HEK293 (cell line): ENCODE data around the gene PRKAB2.

Experiments
- ATF2 ChIP-seq: fragments of 450-650 bp; formaldehyde crosslinking; IDR thresholded peaks from 2 replicates; pipeline ENCODE4 v1.5.1; 2016; ENCODE audit warnings: missing biosample characterization, missing genetic modification characterization, low read depth
- KLF8 ChIP-seq: fragments of 450-650 bp; formaldehyde crosslinking; IDR thresholded peaks from 2 replicates; pipeline ENCODE4 v1.5.1; 2016; ENCODE audit warnings: missing biosample characterization, missing genetic modification characterization
- SALL2 ChIP-seq: fragments of 450-650 bp; formaldehyde crosslinking; IDR thresholded peaks from 2 replicates; pipeline ENCODE4 v1.5.0; 2017; ENCODE audit warnings: missing biosample characterization, mild to moderate bottlenecking, missing genetic modification characterization, borderline replicate concordance
- SETDB1 ChIP-seq: IDR thresholded peaks from one replicate; pipeline ENCODE4 v1.6.1; 2017; ENCODE audit warnings: mild to moderate bottlenecking, low read length, moderate library complexity, mixed read lengths; ENCODE audit not compliant: insufficient read length
- SP7 ChIP-seq: fragments of 450-650 bp; formaldehyde crosslinking; IDR thresholded peaks from 2 replicates; pipeline ENCODE4 v1.5.1; 2016; ENCODE audit warnings: missing biosample characterization, missing genetic modification characterization
- TCF7L2 ChIP-seq: IDR thresholded peaks from 2 replicates; pipeline ENCODE4 v1.6.1; 2011; ENCODE audit warnings: low read depth, mild to moderate bottlenecking, inconsistent platforms, low read length, moderate library complexity, borderline replicate concordance
- TSHZ1 ChIP-seq: fragments of 450-650 bp; formaldehyde crosslinking; IDR thresholded peaks from 2 replicates; pipeline ENCODE4 v1.5.1; 2016; ENCODE audit warnings: missing biosample characterization, missing genetic modification characterization, borderline replicate concordance
- ZBTB20 ChIP-seq: fragments of 450-650 bp; formaldehyde crosslinking; IDR thresholded peaks from 2 replicates; pipeline ENCODE4 v1.5.1; 2016; ENCODE audit warnings: missing biosample characterization, missing genetic modification characterization
- ZBTB7A ChIP-seq: fragments of 450-650 bp; formaldehyde crosslinking; IDR thresholded peaks from 2 replicates; pipeline ENCODE4 v1.5.1; 2016; ENCODE audit warnings: low read depth, missing biosample characterization, missing genetic modification characterization
- ZFP37 ChIP-seq: fragments of 450-650 bp; formaldehyde crosslinking; IDR thresholded peaks from 2 replicates; pipeline ENCODE4 v1.5.1; 2016; ENCODE audit warnings: missing biosample characterization, missing genetic modification characterization
- ZNF132 ChIP-seq: fragments of 450-650 bp; formaldehyde crosslinking; IDR thresholded peaks from 2 replicates; pipeline ENCODE4 v1.5.1; 2017; ENCODE audit warnings: missing biosample characterization, missing genetic modification characterization, borderline replicate concordance
- ZNF146 ChIP-seq: fragments of 450-650 bp; formaldehyde crosslinking; IDR thresholded peaks from 2 replicates; pipeline ENCODE4 v1.5.1; 2016; ENCODE audit warnings: missing biosample characterization, missing genetic modification characterization
- ZNF211 ChIP-seq: fragments of 450-650 bp; formaldehyde crosslinking; IDR thresholded peaks from 2 replicates; pipeline ENCODE4 v1.5.1; 2016; ENCODE audit warnings: low read depth, missing biosample characterization, missing genetic modification characterization
- ZNF214 ChIP-seq: fragments of 450-650 bp; formaldehyde crosslinking; IDR thresholded peaks from 2 replicates; pipeline ENCODE4 v1.5.1; 2017; ENCODE audit warnings: missing biosample characterization, mild to moderate bottlenecking, missing genetic modification characterization, borderline replicate concordance
- ZNF280D ChIP-seq: fragments of 450-650 bp; formaldehyde crosslinking; IDR thresholded peaks from 2 replicates; pipeline ENCODE4 v1.5.1; 2016; ENCODE audit warnings: missing biosample characterization, missing genetic modification characterization
- ZNF335 ChIP-seq: fragments of 450-650 bp; formaldehyde crosslinking; conservative IDR thresholded peaks from 2 replicates; pipeline ENCODE4 v1.5.1; 2016; ENCODE audit warnings: missing biosample characterization, missing genetic modification characterization
- ZNF350 ChIP-seq: fragments of 450-650 bp; formaldehyde crosslinking; IDR thresholded peaks from 2 replicates; pipeline ENCODE4 v1.5.0; 2017; ENCODE audit warnings: missing biosample characterization, mild to moderate bottlenecking, missing genetic modification characterization
- ZNF37A ChIP-seq: fragments of 450-650 bp; IDR thresholded peaks from 2 replicates; pipeline ENCODE4 v1.5.1; 2018; ENCODE audit warnings: missing biosample characterization, missing genetic modification characterization
- ZNF596 ChIP-seq: fragments of 450-650 bp; IDR thresholded peaks from 2 replicates; pipeline ENCODE4 v1.5.0; 2018; ENCODE audit warnings: missing biosample characterization, mild to moderate bottlenecking, missing genetic modification characterization, moderate library complexity
- ZNF623 ChIP-seq: fragments of 450-650 bp; formaldehyde crosslinking; IDR thresholded peaks from 2 replicates; pipeline ENCODE4 v1.5.1; 2016; ENCODE audit warnings: missing biosample characterization, missing genetic modification characterization
- ZNF670 ChIP-seq: fragments of 450-650 bp; formaldehyde crosslinking; IDR thresholded peaks from 2 replicates; pipeline ENCODE4 v1.5.1; 2016; ENCODE audit warnings: missing biosample characterization, missing genetic modification characterization, low read depth
- ZNF677 ChIP-seq: fragments of 450-650 bp; IDR thresholded peaks from 2 replicates; pipeline ENCODE4 v1.5.0; 2018; ENCODE audit warnings: missing biosample characterization, mild to moderate bottlenecking, missing genetic modification characterization, moderate library complexity
- ZNF701 ChIP-seq: fragments of 450-650 bp; formaldehyde crosslinking; IDR thresholded peaks from 2 replicates; pipeline ENCODE4 v1.5.1; 2016; ENCODE audit warnings: missing biosample characterization, missing genetic modification characterization
- ZNF707 ChIP-seq: fragments of 450-650 bp; formaldehyde crosslinking; IDR thresholded peaks from 2 replicates; pipeline ENCODE4 v1.5.1; 2016; ENCODE audit warnings: missing biosample characterization, missing genetic modification characterization
- ZNF776 ChIP-seq: fragments of 450-650 bp; formaldehyde crosslinking; IDR thresholded peaks from 2 replicates; pipeline ENCODE4 v1.5.0; 2017; ENCODE audit warnings: missing biosample characterization, missing genetic modification characterization, borderline replicate concordance
- TF ChIP-seq, protein P1 (sequence below): fragments of 450-650 bp; formaldehyde crosslinking; IDR thresholded peaks from 2 replicates; pipeline ENCODE4 v1.5.1; 2016; ENCODE audit warnings: missing biosample characterization, missing genetic modification characterization
- TF ChIP-seq, protein P2 (sequence below): fragments of 450-650 bp; formaldehyde crosslinking; IDR thresholded peaks from 2 replicates; pipeline ENCODE4 v1.5.1; 2016; ENCODE audit warnings: missing biosample characterization, missing genetic modification characterization

PRKAB2 gene

GRCh38 chr1:147169840-147170674 lies 2.2 kb downstream of the PRKAB2 start (continued):
- TF ChIP-seq ZNF37A (tag by site-specific recombination) = no peak
- TF ChIP-seq ZBTB7A (tag by site-specific recombination) = no peak
- TF ChIP-seq ZNF146 = no peak
- peak; percentile 72 for TF ChIP-seq SP7
- no peak for TF ChIP-seq ZNF211
- TF ChIP-seq ZNF677 (tag by site-specific recombination) = no peak
- TF ChIP-seq KLF8 = no peak
- no peak for TF ChIP-seq ZNF623 (tag by site-specific recombination)
- TF ChIP-seq, protein P1, sequence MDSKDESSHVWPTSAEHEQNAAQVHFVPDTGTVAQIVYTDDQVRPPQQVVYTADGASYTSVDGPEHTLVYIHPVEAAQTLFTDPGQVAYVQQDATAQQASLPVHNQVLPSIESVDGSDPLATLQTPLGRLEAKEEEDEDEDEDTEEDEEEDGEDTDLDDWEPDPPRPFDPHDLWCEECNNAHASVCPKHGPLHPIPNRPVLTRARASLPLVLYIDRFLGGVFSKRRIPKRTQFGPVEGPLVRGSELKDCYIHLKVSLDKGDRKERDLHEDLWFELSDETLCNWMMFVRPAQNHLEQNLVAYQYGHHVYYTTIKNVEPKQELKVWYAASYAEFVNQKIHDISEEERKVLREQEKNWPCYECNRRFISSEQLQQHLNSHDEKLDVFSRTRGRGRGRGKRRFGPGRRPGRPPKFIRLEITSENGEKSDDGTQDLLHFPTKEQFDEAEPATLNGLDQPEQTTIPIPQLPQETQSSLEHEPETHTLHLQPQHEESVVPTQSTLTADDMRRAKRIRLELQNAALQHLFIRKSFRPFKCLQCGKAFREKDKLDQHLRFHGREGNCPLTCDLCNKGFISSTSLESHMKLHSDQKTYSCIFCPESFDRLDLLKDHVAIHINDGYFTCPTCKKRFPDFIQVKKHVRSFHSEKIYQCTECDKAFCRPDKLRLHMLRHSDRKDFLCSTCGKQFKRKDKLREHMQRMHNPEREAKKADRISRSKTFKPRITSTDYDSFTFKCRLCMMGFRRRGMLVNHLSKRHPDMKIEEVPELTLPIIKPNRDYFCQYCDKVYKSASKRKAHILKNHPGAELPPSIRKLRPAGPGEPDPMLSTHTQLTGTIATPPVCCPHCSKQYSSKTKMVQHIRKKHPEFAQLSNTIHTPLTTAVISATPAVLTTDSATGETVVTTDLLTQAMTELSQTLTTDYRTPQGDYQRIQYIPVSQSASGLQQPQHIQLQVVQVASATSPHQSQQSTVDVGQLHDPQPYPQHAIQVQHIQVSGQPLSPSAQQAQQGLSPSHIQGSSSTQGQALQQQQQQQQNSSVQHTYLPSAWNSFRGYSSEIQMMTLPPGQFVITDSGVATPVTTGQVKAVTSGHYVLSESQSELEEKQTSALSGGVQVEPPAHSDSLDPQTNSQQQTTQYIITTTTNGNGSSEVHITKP (tag by site-specific recombination) = peak; percentile 100
- TF ChIP-seq ZBTB20 (tag by site-specific recombination) = no peak
- TF ChIP-seq ZNF776 (tag by site-specific recombination) = no peak
- TF ChIP-seq ZFP37 (tag by site-specific recombination) = no peak
- TF ChIP-seq ZNF701 = no peak
- no peak for TF ChIP-seq SETDB1
- no peak for TF ChIP-seq ZNF214 (tag by site-specific recombination)
- TF ChIP-seq ZNF596 = no peak
- no peak for TF ChIP-seq ZNF280D
- TF ChIP-seq ATF2 (tag by site-specific recombination) = no peak
- peak; percentile 80 for TF ChIP-seq ZNF335 (tag by site-specific recombination)
- no peak for TF ChIP-seq TSHZ1 (tag by site-specific recombination)
- TF ChIP-seq ZNF132 (tag by site-specific recombination) = no peak
- TF ChIP-seq ZNF670 (tag by site-specific recombination) = no peak
- TF ChIP-seq TCF7L2 = 0 out of 2 replicates have a peak, but pooled peaks have one; percentile 3
- TF ChIP-seq, protein P2, sequence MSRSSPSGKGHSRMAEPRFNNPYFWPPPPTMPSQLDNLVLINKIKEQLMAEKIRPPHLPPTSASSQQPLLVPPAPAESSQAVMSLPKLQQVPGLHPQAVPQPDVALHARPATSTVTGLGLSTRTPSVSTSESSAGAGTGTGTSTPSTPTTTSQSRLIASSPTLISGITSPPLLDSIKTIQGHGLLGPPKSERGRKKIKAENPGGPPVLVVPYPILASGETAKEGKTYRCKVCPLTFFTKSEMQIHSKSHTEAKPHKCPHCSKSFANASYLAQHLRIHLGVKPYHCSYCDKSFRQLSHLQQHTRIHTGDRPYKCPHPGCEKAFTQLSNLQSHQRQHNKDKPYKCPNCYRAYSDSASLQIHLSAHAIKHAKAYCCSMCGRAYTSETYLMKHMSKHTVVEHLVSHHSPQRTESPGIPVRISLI (tag by site-specific recombination) = peak; percentile 83
- no peak for TF ChIP-seq ZNF350 (tag by site-specific recombination)
- TF ChIP-seq SALL2 = no peak
- no peak for TF ChIP-seq ZNF707 (tag by site-specific recombination)
